GM18499 (cell line): ENCODE data around the gene ARHGEF6.

Experiments
- ATAC-seq: cut with Tn5 transposase; IDR thresholded peaks from one replicate; pipeline ENCODE4 v1.9.1; 2021; ENCODE audit warnings: moderate number of reproducible peaks; ENCODE audit not compliant: insufficient read depth, unreplicated experiment

ARHGEF6 gene

GRCh38 chrX:136750364-136750763 is 30.4 kb downstream of the ARHGEF6 start:
- no peak for ATAC-seq

- no peak for ATAC-seq
These were observed 33.4 kb downstream of the ARHGEF6 start for GRCh38 chrX:136747003-136747986.

GRCh38 chrX:136745215-136746173 is 35.2 kb downstream of the ARHGEF6 start:
- ATAC-seq: no peak

GRCh38 chrX:136742721-136743379 is 37.9 kb downstream of the ARHGEF6 start:
- no peak for ATAC-seq

- no peak for ATAC-seq
These were observed 42.5 kb downstream of the ARHGEF6 start for GRCh38 chrX:136738049-136738729.

- no peak for ATAC-seq
These were observed 44.0 kb downstream of the ARHGEF6 start for GRCh38 chrX:136736690-136737089.

- no peak for ATAC-seq
These were observed 45.1 kb downstream of the ARHGEF6 start for GRCh38 chrX:136735601-136736000.

- ATAC-seq: no peak
These were observed 47.1 kb downstream of the ARHGEF6 start for GRCh38 chrX:136733613-136734012.

- ATAC-seq: no peak
These were observed 48.9 kb downstream of the ARHGEF6 start for GRCh38 chrX:136731798-136732197.

GRCh38 chrX:136731207-136731782 is 49.4 kb downstream of the ARHGEF6 start:
- ATAC-seq: no peak

GRCh38 chrX:136728393-136728792 is 52.3 kb downstream of the ARHGEF6 start:
- no peak for ATAC-seq

- no peak for ATAC-seq
These were observed 55.2 kb downstream of the ARHGEF6 start for GRCh38 chrX:136725441-136726104.

- no peak for ATAC-seq
These were observed 62.6 kb downstream of the ARHGEF6 start for GRCh38 chrX:136718091-136718490.

GRCh38 chrX:136714626-136715599 is 65.8 kb downstream of the ARHGEF6 start:
- peak; percentile 81 for ATAC-seq

- no peak for ATAC-seq
These were observed 68.0 kb downstream of the ARHGEF6 start for GRCh38 chrX:136712650-136713310.

GRCh38 chrX:136711147-136711546 is 69.6 kb downstream of the ARHGEF6 start:
- no peak for ATAC-seq

- ATAC-seq: no peak
These were observed 70.3 kb downstream of the ARHGEF6 start for GRCh38 chrX:136710325-136710951.
